Progenitor cell of endocrine pancreas (in vitro differentiated cells): ENCODE measurements around the gene BPTF. TPM values are rescaled to one million over a fixed set of nuclear protein-coding genes. Genes with fewer than 3 reads are reported as not detected.
A peak's percentile ranks its signal among the peaks of the same experiment; 100 is the strongest.

Source experiments
- DNase-seq: peaks from one replicate; pipeline ENCODE4 v3.0.0; 2021; ENCODE audit warnings: low spot score; ENCODE audit not compliant: unreplicated experiment
- H3K27ac Mint-ChIP-seq: 2 replicates; pipeline ENCODE4 v1.8.0; 2021; ENCODE audit warnings: mild to moderate bottlenecking, moderate library complexity, mixed read lengths
- H3K27me3 Mint-ChIP-seq: 2 replicates; pipeline ENCODE4 v1.8.0; 2021; ENCODE audit warnings: mixed read lengths
- H3K36me3 Mint-ChIP-seq: 2 replicates; pipeline ENCODE4 v1.8.0; 2022; ENCODE audit warnings: mixed read lengths; ENCODE audit not compliant: insufficient read depth
- H3K4me1 Mint-ChIP-seq: 2 replicates; pipeline ENCODE4 v1.8.0; 2021; ENCODE audit warnings: low read depth, mixed read lengths
- H3K4me3 Mint-ChIP-seq: 2 replicates; pipeline ENCODE4 v1.8.0; 2021; ENCODE audit warnings: low read depth, mild to moderate bottlenecking, moderate library complexity, mixed read lengths
- H3K9me3 Mint-ChIP-seq: 2 replicates; pipeline ENCODE4 v1.8.0; 2021; ENCODE audit warnings: low read depth, mixed read lengths
- CTCF ChIP-seq: fragments of 200-600 bp; sonication (generic); IDR thresholded peaks from one replicate; pipeline ENCODE4 v1.5.0; 2021; ENCODE audit warnings: antibody characterized with exemption, mild to moderate bottlenecking; ENCODE audit not compliant: unreplicated experiment
- total RNA-seq: library from RNA; stranded (reverse); gene quantifications from 2 replicates; pipeline ENCODE4 v1.2.1, GENCODE V29; 2021

The BPTF gene
- total RNA-seq, 1 donor from 2014 or later, result 194 TPM

- DNase-seq, result no peak
- Mint-ChIP-seq H3K9me3 (no peaks in the 10 kb centered on the region), H3K27ac (no peak overlapping the region), H3K4me1 (peaks cover 22% of the 10 kb centered on the region), H3K36me3 (peaks cover 4% of the 10 kb centered on the region), H3K4me3 (no peak overlapping the region), H3K27me3 (no peaks in the 10 kb centered on the region)
- TF ChIP-seq CTCF, result no peak
Measured at GRCh38 chr17:67836205-67836987, 11.1 kb downstream of the BPTF start.

GRCh38 chr17:67837965-67838364, 12.7 kb downstream of the BPTF start:
- H3K27me3 Mint-ChIP-seq, result no peaks in the 10 kb centered on the region
- DNase-seq, result no peak
- no peaks in the 10 kb centered on the region for H3K9me3 Mint-ChIP-seq
- H3K36me3 Mint-ChIP-seq, result peaks cover 4% of the 10 kb centered on the region
- H3K4me3 Mint-ChIP-seq, result no peak overlapping the region
- peak overlapping the region; percentile 45 for H3K27ac Mint-ChIP-seq
- TF ChIP-seq CTCF, result no peak
- peaks cover 22% of the 10 kb centered on the region for H3K4me1 Mint-ChIP-seq

- Mint-ChIP-seq H3K4me1 (peaks cover 22% of the 10 kb centered on the region), H3K36me3 (peaks cover 4% of the 10 kb centered on the region), H3K9me3 (no peaks in the 10 kb centered on the region), H3K4me3 (no peak overlapping the region), H3K27ac (peak overlapping the region; percentile 45), H3K27me3 (no peaks in the 10 kb centered on the region)
- DNase-seq, result no peak
- no peak for TF ChIP-seq CTCF
Measured at GRCh38 chr17:67838538-67838937, 13.2 kb downstream of the BPTF start.

- DNase-seq, result no peak
- no peak for TF ChIP-seq CTCF
- H3K27me3 Mint-ChIP-seq, result no peaks in the 10 kb centered on the region
- H3K36me3 Mint-ChIP-seq, result peaks cover 1% of the 10 kb centered on the region
- H3K27ac Mint-ChIP-seq, result no peak overlapping the region
- H3K9me3 Mint-ChIP-seq, result no peaks in the 10 kb centered on the region
- no peak overlapping the region for H3K4me3 Mint-ChIP-seq
- H3K4me1 Mint-ChIP-seq, result peaks cover 9% of the 10 kb centered on the region
Measured at GRCh38 chr17:67841992-67842391, 16.7 kb downstream of the BPTF start.

GRCh38 chr17:67842648-67843047, 17.3 kb downstream of the BPTF start:
- H3K4me3 Mint-ChIP-seq, result no peak overlapping the region
- peaks cover 1% of the 10 kb centered on the region for H3K36me3 Mint-ChIP-seq
- no peaks in the 10 kb centered on the region for H3K9me3 Mint-ChIP-seq
- H3K27me3 Mint-ChIP-seq, result no peaks in the 10 kb centered on the region
- no peak for DNase-seq
- peaks cover 6% of the 10 kb centered on the region for H3K4me1 Mint-ChIP-seq
- no peak for TF ChIP-seq CTCF
- H3K27ac Mint-ChIP-seq, result no peak overlapping the region
